Amniotic stem cell (primary cell): ENCODE data around the gene OSBPL9.

Source experiments
- DNase-seq: peaks from one replicate; lab custom pipeline; 2025; lab: John Stamatoyannopoulos, UW

The OSBPL9 gene, protein sequence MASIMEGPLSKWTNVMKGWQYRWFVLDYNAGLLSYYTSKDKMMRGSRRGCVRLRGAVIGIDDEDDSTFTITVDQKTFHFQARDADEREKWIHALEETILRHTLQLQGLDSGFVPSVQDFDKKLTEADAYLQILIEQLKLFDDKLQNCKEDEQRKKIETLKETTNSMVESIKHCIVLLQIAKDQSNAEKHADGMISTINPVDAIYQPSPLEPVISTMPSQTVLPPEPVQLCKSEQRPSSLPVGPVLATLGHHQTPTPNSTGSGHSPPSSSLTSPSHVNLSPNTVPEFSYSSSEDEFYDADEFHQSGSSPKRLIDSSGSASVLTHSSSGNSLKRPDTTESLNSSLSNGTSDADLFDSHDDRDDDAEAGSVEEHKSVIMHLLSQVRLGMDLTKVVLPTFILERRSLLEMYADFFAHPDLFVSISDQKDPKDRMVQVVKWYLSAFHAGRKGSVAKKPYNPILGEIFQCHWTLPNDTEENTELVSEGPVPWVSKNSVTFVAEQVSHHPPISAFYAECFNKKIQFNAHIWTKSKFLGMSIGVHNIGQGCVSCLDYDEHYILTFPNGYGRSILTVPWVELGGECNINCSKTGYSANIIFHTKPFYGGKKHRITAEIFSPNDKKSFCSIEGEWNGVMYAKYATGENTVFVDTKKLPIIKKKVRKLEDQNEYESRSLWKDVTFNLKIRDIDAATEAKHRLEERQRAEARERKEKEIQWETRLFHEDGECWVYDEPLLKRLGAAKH

DNA sequence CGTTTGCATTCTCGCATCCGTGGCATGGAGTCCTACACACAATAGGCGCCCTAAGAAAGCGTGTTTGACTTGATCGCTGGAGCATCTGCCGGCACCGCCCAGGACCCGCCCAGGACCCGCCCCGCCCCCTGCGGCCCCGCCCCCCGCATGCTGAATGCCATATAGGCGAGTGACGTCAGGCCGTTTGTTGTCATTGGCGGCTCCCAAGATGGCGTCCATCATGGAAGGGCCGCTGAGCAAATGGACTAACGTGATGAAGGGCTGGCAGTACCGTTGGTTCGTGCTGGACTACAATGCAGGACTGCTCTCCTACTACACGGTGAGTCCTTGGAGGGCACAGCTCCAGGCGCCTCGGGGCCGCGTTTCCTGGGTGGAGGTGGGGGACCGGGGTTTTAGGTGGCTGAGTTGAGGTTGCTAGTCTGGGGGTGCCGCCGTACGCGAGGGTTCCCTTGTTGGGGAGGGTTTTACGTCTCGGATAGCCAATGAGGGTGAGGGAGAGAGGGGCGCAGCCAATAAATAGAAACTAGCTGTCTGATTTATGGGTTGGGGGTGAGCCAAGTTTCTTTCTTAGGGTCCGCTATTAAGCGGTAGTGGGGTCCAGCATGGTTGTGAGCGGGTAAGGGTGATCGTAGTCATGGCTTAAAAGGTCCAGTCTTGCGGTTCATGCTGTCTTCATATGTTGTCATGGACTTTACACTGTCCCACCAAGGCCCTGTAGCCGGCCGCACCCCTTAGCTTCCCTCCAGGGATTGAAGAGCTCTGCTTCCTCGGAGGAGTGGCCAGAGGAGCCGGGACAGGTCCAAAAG is at the start of gene OSBPL9:
Gene OSBPL9 (plus strand): TSS at position 190 of the 806 bp plus-strand sequence. CDS start 19 bp downstream, at position 209.
- peak; percentile 88 for DNase-seq

DNA sequence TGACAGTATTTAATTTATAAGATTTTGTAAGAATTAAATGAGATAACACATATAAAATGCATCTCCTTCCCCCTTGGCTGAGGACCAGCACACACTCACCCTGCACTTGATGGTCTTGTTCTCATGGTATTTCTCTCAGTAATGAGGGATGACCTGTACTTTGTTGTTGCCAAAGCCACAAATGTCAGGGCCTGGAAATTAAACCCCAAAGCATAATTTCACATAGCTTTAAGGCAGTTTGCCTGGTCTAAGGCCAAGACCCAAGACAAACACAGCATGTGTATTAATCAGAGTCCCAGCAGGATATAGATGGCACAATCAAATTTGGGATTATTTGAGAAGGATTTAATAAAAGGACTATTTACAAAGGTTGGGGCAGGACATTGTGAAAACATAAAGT is 49.2 kb upstream of the OSBPL9 start:
- DNase-seq, result peak; percentile 63

DNA sequence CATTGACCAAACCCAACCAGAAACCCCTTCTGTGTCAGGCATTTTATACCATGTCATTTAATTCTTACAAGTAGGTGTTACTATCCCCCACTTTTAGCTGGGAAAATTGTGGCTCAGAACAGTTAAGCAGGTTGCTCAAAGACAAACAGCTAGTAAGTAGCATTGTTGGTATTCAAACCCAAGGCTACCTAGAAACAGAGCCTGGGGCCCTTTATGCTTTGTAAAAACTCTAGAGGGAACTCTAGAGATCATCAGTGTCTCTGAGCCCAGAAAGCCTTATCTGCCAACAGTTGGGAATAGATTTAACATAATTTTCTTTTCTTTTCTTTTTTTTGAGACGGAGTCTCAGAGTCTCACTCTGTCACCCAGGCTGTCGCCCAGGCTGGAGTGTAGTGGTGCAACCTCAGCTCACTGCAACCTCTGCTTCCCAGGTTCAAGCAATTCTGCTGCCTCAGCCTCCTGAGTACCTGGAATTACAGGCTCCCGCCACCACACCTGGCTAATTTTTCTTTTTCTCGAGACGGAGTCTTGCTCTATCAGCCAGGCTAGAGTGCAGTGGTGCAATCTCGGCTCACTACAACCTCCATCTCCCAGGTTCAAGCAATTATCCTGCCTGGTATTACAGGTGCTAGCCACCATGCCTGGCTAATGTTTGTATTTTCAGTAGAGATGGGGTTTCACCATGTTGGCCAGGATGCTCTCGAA is 48.5 kb upstream of the OSBPL9 start:
- DNase-seq, result no peak

DNA sequence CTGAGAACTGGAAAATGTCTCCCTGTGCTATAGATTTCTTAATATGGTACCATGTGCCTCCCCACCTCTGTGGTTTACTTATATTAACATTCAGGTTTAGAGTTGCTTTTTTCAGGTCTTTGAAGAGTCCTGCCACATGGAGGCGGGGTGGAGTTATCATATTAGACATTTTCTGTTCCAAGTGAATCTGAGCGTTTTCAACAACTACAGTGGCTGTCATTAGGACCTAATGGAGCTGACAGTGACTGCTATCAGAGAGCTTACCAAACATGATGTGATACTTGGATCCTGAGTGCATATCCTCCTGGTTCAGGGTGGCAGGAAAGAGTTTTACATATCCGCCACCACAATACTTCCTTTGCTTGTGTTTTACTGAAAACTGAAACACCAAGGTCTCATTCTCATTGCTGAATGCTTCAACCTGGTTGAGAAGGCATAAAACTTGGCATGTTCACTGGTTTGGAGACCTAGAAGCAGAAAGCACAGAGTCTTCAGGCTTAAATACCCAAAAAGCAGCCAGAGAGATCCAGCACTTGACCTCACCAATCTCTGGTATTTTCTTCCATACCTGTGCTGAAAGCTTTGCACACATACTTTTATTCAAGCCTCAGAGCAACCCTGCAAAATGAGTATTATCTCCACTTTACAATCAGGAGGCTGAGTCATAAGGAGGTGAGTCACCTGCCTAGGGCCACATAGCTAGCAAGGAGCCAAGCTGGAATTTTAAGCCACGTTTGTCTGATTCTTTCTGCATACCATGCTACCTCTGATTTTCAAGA is 47.4 kb upstream of the OSBPL9 start:
- DNase-seq, result peak; percentile 71

DNA sequence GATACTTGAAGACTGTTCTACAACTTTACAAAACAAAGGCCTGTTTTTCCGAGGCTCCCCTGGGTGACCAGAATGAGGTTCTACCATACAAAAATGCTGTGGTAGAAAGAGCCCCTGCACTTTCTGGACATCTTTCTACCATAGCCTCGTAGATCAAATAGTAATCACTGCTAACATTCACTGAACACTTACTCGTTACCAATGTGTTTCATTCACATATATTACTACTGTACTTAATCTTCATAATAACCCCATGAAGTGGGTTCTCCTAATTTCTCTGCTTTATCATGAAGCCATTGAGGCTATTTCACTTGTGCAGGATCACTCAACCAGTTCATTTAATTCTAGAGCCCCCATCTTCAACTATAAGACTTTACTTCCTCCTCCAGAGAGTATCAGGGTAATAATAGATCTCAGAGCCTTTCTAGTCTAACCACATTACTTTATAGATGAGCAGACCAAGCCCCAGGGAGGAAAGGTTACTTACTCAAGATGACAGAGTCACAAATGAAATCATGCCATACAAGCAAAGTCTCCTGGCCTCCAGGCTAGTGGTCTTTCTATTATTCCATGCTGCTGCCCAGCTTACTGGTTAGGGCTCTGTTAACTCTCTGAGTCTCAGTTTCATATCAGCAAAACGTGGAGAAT is 46.7 kb upstream of the OSBPL9 start:
- DNase-seq, result no peak

DNA sequence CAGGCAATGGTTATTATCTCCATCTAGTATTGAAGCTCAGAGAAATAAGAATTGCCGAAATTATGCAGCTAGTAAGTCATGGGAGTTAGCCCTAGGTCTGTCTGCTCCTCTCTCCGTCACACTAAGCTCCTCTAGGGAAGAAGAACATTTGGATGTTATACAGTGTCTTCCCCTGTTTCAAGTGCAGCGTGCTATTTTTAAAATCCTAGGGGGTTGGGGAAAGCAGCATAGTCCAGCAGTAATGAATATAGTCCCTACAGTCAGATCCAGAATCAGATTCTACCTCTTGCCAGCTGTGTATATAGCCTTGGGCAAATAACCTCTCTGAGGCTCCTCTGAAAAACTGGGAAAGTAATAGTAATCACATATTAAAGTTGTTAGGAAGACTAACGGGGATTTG is 44.5 kb upstream of the OSBPL9 start:
- DNase-seq, result no peak

DNA sequence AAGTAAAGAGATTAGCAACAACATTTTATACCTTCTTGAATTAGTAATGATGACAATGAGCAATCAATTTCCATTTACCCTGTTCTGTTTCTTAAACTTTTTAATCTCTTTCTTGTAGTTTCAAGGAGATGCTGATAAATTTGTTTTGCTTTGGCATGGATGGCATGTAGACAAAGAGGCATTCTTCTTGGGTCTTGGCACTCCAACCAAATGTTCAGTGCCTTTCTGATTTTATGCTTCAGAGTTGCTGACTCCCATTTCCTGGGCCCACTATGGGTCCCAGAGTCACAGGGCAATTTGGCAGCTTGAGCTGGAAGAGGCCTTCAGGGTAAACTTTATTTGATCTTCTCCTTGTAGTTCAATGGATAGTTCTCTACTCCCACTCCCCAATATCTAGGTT is 42.1 kb upstream of the OSBPL9 start:
- no peak for DNase-seq

DNA sequence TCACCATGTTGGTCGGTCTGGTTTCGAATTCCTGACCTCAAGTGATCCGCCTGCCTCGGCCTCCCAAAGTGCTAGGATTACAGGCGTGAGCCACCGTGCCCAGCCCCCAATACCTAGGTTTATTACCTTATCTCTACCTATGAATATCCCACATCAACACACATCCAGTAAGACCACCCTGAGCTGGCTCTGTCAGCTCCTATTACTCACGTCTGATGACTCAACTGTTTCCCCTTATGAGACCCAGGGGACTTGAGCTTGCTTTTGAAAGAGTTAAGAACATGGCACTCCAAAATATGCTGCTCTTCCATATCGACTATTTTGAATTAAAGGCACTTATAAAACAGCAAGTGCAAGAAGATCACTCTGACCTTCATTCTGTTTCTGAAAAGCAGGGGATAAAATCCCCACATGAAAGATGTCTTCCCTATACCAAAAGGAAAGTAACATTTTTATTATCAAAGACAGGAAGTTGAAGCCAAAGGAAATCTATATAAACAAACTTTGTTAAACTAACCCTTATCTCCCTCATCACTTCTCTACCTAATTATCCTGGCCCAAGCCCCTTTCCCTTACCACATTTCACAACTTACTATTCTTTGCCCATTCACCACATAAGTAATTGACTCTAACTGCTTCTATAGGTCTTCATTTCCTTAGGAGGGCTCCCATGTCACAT is 41.3 kb upstream of the OSBPL9 start:
- no peak for DNase-seq

DNA sequence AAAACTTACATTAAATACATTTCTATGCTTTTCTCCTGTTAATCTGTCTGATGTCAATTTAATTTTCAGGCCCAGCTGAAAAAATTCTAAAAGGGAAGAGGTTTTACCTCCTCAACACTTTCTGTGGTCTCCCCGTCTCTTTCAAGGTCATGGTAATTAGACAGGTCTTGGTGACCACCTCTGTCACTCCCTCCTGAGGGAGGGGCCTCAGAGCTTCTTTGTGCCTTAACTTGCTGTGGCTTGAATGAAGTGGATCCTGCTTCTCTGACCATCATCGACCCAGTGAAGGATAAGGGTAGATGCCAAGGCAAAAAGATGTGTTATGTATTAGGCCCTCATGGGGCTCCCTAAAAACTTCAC is 40.8 kb upstream of the OSBPL9 start:
- no peak for DNase-seq

DNA sequence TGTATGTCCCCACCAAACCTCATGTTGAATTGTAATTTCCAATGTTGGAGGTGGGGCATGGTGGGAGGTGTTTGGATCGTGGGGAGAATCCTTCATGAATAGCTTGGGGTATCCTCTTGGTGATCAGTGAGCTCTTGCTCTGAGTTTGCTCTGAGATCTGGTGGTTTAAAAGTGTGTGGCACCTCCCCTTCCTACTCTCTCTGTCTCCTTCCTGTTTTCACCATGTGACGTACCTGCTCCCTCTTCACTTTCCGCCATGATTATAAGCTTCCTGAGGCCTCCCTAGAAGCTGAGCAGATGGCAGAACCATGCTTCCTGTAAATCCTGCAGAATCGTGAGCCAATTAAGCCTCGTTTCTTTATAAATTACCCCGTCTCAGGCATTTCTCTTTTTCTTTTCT is 40.0 kb upstream of the OSBPL9 start:
- DNase-seq, result no peak

DNA sequence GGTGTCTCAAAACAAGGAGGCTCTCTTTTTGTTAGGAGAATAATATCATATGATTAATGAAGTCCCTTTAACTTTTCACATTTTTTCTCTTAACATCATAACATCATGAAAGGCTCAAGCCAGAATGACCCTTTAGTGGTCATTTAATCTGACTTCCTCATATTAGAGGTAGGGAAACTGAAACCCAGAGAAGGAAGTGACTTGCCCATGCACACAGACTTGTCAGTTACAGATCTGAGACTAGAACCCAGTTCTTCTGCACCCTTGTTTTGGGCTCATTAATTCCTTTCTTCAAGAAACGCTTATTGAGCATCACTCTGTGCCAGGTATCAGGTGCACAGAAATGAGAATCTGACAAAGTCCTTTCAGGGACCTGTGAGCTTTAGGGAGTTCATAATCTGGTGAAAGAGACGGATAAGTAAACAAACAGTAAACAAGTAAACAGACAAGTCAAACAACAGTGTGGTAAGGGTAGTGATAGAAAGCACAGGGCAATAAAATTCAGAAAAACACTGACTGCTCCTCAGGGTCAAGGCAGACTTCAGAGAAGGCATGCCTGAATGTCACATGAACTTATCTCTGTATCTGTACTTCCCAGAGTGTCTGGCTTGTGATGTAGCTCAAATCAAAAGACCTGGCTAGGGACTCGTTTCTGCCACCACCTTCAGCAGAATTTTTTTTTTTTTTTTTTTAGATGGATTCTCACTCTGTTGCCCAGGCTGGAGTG is 38.3 kb upstream of the OSBPL9 start:
- DNase-seq, result no peak

DNA sequence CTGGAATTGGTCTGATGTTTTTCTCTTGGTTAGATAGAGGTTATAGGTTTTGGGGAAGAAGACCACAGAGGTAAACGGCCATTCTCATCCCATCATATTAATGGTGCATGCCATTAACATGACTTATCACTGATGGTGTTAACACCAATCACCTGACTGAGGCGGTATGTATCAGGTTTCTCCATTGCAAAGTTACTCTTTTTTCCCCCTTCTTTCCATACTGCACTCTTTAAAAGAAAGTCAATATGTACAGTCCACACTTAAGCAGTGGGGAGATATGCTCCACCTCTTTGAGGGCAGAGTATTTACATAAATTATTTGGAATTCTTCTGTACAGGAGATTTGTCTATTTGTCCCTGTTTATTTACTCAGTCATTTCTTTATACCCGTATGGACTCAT is 35.7 kb upstream of the OSBPL9 start:
- no peak for DNase-seq

DNA sequence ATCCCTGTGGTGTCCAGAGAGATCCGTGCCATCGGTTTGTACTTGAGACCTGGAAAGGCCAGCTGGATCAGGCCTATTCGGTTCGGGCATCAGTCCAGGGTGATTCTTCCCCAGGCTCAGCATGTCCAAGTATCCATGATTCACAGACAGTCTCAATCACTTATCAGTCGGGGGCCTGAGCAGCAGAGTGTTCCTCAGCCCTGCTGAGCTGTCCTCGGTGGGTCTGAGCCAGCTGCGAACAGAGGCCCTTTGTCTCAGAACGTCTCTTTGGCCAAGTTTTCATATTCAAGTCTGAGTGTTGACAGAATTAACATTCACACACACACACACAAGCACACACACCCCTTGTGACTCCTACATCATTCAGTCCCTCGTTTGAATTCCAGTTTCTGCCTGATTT is 33.4 kb upstream of the OSBPL9 start:
- DNase-seq, result no peak

DNA sequence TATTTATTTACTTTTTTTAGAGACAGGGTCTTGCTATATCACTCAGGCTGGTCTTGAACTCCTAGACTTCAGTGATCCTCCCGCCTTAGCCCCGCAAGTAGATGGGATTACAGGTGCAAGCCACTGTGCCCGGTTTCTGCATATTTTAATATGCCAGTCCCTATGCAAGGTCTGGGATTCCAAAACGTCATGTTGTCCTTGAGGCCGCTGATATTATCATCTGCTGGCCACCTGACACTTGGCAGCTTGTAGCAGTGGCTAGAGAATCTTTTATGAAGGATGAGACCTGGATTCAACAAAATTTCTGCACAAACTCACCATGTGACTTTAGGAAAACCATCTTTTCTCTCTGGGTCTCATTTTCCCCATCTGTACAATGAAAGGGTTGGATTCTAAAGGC is 32.9 kb upstream of the OSBPL9 start:
- DNase-seq, result no peak

DNA sequence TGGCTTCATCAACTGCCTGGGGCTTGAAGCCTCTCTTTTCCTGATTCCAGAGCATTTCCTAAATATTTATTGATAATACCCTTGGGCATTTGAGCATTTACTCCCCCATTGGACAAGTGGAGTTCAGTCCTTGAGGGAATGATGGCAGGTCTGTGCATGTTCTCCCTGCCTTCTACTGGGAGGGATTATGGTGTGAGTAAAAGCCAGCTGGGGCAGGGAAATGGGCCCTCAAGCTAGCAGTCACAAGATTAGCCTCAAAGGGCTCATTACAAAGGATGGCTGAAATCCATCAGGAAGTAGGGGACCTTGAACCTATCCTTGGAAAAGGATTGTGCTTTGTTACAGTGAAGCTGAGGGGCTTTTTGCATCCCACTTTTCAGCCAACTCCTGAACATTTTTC is 24.2 kb upstream of the OSBPL9 start:
- no peak for DNase-seq

DNA sequence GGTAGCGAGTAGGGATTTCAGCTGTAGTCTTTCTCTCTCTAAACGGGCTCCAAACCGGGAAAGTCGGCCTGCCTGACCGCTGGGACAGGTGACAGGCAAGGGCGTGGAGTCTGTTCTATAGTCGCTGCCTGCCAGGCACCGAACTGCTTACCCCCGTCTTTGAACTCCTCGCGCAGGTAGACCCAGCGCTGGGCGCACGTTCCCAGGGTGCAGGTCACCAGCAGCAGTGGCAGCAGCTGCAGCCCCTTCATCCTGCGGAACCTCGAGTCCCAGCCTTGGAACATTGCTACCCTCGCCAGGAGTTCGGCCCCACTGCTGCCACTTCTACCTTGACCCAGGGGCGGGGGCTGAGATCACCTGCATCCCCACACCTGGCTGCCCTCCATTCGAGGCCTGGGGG is 22.2 kb upstream of the OSBPL9 start:
- no peak for DNase-seq

DNA sequence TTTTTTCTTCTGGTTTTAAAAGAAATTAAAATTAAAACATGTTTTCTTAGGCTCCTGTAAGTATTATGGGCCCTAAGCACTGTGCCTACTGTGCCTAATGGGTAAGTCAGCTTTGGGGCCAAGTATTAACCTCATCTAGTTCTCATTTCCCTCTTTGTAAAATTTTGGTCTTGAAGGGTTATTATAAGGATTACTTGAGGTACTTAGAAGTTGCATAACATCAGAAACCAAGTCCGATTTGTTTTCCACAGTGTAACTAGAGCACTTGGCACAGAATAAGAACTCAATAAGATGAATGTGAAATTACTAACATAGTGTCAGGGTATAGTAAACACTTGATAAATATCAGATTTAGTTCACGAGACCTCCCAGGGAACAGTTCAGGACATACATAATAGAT is 16.4 kb upstream of the OSBPL9 start:
- no peak for DNase-seq

DNA sequence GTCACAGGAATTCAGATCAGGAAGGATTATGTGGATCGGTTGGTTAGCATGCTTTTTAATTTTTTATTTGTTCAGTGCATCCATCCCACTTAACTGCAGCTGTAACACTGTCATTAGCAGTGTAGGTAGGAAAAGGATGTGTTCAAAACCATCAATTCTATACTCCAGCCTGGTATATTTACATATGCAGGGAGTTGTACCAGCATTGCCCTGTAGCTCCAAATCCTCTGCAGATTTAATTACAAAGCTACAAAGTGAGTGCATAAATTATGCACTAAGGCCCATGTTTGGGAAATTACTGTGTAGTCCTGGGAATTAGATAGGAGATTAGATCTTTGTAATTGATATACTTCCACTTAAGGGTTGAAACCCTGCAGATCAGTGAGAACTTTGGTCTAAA is 15.9 kb upstream of the OSBPL9 start:
- no peak for DNase-seq

DNA sequence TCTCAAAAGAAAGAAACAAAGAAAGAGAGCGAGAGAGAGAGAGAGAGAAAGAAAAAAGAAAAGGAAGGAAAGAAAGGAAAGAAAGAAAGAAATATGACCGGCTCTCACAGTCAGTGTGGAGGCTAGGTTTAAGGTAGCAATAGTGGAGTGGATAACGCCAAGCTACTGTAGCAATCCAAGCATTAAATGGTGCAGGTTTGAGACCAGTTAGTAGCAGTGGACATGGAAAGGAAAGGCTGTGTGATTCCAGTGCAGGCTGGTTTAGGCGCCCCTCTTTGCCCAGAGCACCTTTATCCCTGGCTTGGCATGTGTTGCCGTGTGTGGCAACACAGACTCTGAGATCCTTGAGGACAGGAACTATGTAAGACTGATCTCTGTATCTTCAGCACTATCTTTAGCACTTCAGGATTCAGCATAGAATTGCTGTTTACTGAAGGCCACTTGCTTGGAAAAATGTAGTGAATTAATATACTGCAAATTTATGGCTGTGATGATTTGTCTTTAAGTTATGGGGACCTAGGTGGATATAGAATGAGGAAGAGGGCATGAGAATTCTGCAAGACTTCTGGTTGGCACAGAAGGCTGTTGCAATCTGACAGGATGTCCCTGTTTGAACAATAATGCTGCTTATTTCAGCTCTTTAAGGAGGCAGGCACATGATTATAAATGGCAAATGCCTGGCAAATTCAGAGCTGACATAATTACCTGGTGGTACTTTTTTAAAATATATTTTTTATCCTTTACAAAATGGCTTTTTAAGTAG is 10.8 kb upstream of the OSBPL9 start:
- no peak for DNase-seq
